Mesangial cell (primary cell): ENCODE results near the gene PMF1. TPM values are rescaled to one million over a fixed set of nuclear protein-coding genes. Genes with fewer than 3 reads are reported as not detected.

Experiments used
- total RNA-seq: library from RNA; depleted of rRNA; stranded (reverse); fragments of >200 nt; gene quantifications from 2 replicates; pipeline ENCODE4 v1.2.3, GENCODE V29; 2015

PMF1 gene, protein sequence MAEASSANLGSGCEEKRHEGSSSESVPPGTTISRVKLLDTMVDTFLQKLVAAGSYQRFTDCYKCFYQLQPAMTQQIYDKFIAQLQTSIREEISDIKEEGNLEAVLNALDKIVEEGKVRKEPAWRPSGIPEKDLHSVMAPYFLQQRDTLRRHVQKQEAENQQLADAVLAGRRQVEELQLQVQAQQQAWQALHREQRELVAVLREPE
- total RNA-seq = 70.9 and 77.5 TPM in 2 replicates

GRCh38 chr1:156212833-156213643 lies at the start of gene PMF1:
Gene PMF1, plus strand, starts transcription at chr1:156213007. Its CDS starts 9 bp downstream, at chr1:156213016.

DNA sequence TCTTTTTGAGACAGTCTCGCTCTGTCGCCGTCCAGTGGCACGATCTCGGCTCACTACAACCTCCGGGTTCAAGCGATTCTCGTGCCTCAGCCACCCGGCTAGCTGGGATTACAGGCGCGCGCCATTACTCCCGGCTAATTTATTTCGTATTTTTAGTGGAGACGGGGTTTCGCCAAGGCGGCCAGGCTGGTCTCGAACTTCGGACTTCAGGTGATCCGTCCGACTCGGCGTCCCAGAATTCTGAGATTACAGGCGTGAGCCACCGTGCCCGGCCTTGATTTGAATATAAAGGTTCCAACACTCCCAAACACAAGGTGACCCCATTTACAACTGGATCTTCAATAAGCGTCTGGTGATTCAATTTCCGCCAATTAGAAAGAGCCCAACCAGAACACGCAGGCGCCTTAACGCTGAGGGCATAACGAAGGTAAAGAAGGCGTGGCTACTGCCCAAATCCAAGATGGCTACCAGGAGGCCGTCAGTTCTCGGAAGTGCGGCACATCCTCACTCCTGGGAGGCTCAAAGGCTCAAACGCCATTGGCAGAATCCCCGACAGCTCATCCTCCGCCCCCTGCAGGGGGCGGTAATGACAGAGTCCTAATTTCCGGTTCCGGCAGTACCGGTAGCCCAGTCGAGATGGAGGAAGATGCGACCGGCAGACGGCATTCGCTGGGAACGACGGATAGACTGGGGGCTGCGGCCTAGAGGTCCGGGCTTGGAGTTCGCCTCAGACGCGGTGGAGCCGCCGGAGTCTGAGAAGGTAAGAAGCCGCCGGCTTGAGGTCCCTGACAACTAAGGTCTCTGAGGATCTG lies 19.1 kb upstream of the PMF1 start, which contains the start of gene SLC25A44:
Gene SLC25A44 (plus strand): TSS at position 617 of the 812 bp plus-strand sequence. CDS start 5,744 bp downstream, outside the sequence.

GRCh38 chr1:156241926-156242325 lies 29.1 kb downstream of the PMF1 start, which contains the start of gene BGLAP:
Gene BGLAP, plus strand, starts transcription at chr1:156242184. Its CDS starts 48 bp downstream, at chr1:156242232.

DNA sequence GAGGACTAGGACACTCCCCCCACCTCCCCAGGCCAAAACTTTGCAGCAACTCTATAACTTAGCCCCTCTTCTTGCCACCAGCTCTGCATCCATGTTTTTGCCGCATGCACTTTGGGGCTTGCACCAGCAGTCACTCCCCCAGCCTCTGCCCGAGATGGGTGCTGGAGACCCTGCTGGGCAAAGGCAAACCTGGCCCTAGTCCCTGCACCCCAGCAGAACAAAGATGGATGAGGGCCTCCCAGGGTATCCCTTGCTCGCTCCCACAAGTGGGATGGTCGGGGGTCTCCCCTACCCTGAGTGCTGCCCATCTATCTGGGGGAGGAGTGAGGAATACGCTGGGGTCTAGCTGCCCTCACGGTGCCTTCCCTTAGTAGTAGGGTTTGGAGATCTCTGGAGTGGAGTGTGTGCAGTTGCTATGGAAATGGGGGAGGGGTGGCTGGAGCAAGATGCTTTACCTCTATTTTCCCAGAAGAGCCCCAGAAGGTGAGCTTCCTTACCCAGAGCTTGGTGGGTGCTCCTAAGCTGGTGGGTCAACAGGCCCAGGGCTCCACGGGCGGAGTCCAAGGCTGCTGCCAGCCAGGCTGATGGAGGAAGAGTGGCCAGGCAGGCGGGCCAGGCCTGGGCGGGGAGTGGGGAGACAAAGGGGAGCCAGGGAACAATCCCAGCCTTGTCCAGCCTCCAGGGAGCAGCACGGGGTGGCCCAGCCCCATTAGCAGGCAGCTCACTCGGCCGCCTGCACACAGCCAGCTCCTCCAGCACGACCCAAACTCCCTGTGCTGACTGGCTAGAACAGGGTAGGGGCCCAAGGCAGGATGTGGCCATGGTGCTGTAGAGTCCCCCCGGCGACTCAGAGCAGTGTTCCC lies 34.9 kb downstream of the PMF1 start, which contains the start of gene PAQR6:
Gene PAQR6 (minus strand): TSS at position 597 of the 863 bp plus-strand sequence. CDS start 1,325 bp downstream, outside the sequence.

DNA sequence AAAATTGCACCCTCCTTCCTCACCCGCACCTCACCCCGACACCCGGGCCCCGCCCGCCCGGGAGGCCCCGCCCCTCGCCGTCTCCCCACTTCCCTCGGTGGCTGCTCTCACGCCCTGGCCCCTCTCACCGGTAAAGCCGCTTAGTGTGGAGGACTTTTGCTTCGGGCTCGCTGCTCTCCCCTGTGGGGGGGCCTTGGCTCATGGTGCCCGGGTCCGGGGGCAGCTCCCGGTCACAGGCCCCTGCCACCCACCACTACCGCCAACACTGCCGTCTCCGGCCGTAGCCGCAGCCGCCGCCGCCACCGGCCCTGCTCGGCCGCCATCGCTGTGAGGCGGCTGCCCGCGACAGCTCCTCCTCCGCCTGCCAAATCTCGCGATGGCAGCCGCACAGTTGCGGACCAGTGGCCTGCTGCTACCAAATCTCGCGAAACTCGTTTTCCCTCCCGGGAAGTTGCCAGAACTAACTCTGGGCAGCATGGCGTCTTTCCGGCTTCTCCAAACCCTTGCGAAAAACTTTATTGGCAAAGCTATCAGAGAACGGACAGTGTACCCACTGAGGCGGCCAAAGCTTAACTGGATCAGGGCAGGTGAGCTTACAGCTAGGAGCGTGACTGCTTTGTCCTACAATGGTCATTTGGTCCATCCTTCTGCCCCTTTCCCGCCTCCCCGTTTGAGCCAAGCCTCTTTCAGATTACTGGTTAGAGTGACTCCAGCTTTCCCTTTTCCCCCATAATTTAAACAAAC lies 69.8 kb downstream of the PMF1 start, which contains the start of gene SMG5:
Gene SMG5 (minus strand): TSS at position 347 of the 744 bp plus-strand sequence. CDS start 145 bp downstream, at position 202.

DNA sequence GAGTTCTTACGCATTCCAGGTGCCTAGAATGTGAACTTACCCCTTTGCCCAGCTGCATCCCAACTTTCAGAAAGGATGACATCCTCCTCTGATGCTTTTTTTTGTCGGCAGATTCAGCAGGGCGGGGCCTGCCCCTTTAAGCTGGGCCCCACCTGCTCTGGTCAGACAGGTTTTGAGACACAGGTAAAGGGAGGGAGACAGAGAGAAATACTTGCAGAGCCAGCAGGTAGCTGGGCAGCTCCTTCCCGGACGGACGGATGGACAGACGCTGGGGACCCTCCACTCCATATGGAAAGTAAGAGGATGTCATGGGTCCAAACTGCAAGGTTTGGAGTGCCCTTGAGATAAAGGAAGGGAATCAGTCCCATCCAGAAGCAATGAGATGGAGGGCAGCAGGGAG lies 71.3 kb downstream of the PMF1 start, which contains the start of gene TMEM79:
Gene TMEM79 (plus strand): TSS at position 214 of the 400 bp plus-strand sequence. CDS start 902 bp downstream, outside the sequence.

Other genes with a start within 250 kb of the PMF1 start
- 57.4 and 79.0 TPM in 2 replicates for gene ARHGEF2, start 234.5 kb upstream of the PMF1 start, total RNA-seq
- 604 TPM in 2 replicates for gene SSR2, start 192.1 kb upstream of the PMF1 start, total RNA-seq
- 22.8 and 27.9 TPM in 2 replicates for gene UBQLN4, start 159.2 kb upstream of the PMF1 start, total RNA-seq
- gene LAMTOR2, start 158.2 kb upstream of the PMF1 start, total RNA-seq = 79.5 and 116 TPM in 2 replicates
- gene RAB25, start 151.8 kb upstream of the PMF1 start, total RNA-seq = 0.89 and 1.3 TPM in 2 replicates
- gene MEX3A, start 130.5 kb upstream of the PMF1 start, total RNA-seq = 15.6 and 23.7 TPM in 2 replicates
- 315 and 512 TPM in 2 replicates for gene LMNA, start 98.3 kb upstream of the PMF1 start, total RNA-seq
- gene SEMA4A, start 59.4 kb upstream of the PMF1 start, total RNA-seq = 0.49 and 2.4 TPM in 2 replicates
- gene SLC25A44, start 18.9 kb upstream of the PMF1 start, total RNA-seq = 15.2 and 17.6 TPM in 2 replicates
- 0.51 TPM in 1 of 2 replicates, not detected in the other for gene BGLAP, start 29.2 kb downstream of the PMF1 start, total RNA-seq
- gene PAQR6, start 35.0 kb downstream of the PMF1 start, total RNA-seq = 0.49 and 1.0 TPM in 2 replicates
- gene SMG5, start 69.8 kb downstream of the PMF1 start, total RNA-seq = 54.9 and 59.6 TPM in 2 replicates
- gene TMEM79, start 71.3 kb downstream of the PMF1 start, total RNA-seq = 1.8 and 2.0 TPM in 2 replicates
- 76.4 and 179 TPM in 2 replicates for gene GLMP, start 82.7 kb downstream of the PMF1 start, total RNA-seq
- not detected in 2 replicates for gene VHLL, start 86.3 kb downstream of the PMF1 start, total RNA-seq
- gene CCT3, start 125.3 kb downstream of the PMF1 start, total RNA-seq = 315 and 547 TPM in 2 replicates
- gene TSACC, start 125.5 kb downstream of the PMF1 start, total RNA-seq = 0.76 TPM in 1 of 2 replicates, not detected in the other
- gene RHBG, start 156.2 kb downstream of the PMF1 start, total RNA-seq = not detected in 2 replicates